Measurements from ENCODE around the gene LECT2.

LECT2 gene

GRCh38 chr5:135954899-135955298 is at the start of gene LECT2:
Gene LECT2, minus strand, starts transcription at chr5:135954983. Its CDS starts 150 bp downstream, at chr5:135954833.
- no peak for DNase-seq (ENCODE audit: low read depth in 2 of 2)

GRCh38 chr5:136004436-136004835 is 49.7 kb upstream of the LECT2 start:
- no peak for DNase-seq (ENCODE audit: low read depth in 2 of 2)

GRCh38 chr5:136001466-136001981 is 46.7 kb upstream of the LECT2 start:
- DNase-seq (ENCODE audit: low read depth in 2 of 2) = no peak

GRCh38 chr5:136000932-136001331 is 46.1 kb upstream of the LECT2 start:
- DNase-seq (ENCODE audit: low read depth in 2 of 2) = no peak

- no peak for DNase-seq (ENCODE audit: low read depth in 2 of 2)
These were observed 45.4 kb upstream of the LECT2 start for GRCh38 chr5:136000147-136000546.

- DNase-seq (ENCODE audit: low read depth in 2 of 2) = no peak
These were observed 44.8 kb upstream of the LECT2 start for GRCh38 chr5:135999406-136000139.

GRCh38 chr5:135998889-135999288 is 44.1 kb upstream of the LECT2 start:
- no peak for DNase-seq (ENCODE audit: low read depth in 2 of 2)

- DNase-seq (ENCODE audit: low read depth in 2 of 2) = no peak
These were observed 43.0 kb upstream of the LECT2 start for GRCh38 chr5:135997673-135998335.

GRCh38 chr5:135996611-135997010 is 41.8 kb upstream of the LECT2 start:
- DNase-seq (ENCODE audit: low read depth in 2 of 2) = no peak

GRCh38 chr5:135995976-135996375 is 41.2 kb upstream of the LECT2 start:
- no peak for DNase-seq (ENCODE audit: low read depth in 2 of 2)

GRCh38 chr5:135993880-135994636 is 39.3 kb upstream of the LECT2 start:
- no peak for DNase-seq (ENCODE audit: low read depth in 2 of 2)

GRCh38 chr5:135993335-135993879 is 38.6 kb upstream of the LECT2 start:
- no peak for DNase-seq (ENCODE audit: low read depth in 2 of 2)

GRCh38 chr5:135991429-135991828 is 36.6 kb upstream of the LECT2 start:
- DNase-seq (ENCODE audit: low read depth in 2 of 2) = no peak

- DNase-seq (ENCODE audit: low read depth in 2 of 2) = no peak
These were observed 35.9 kb upstream of the LECT2 start for GRCh38 chr5:135990528-135991255.

GRCh38 chr5:135989686-135990085 is 34.9 kb upstream of the LECT2 start:
- DNase-seq (ENCODE audit: low read depth in 2 of 2) = no peak

GRCh38 chr5:135988546-135988945 is 33.8 kb upstream of the LECT2 start:
- no peak for DNase-seq (ENCODE audit: low read depth in 2 of 2)

GRCh38 chr5:135986891-135987401 is 32.2 kb upstream of the LECT2 start:
- no peak for DNase-seq (ENCODE audit: low read depth in 2 of 2)

- DNase-seq (ENCODE audit: low read depth in 2 of 2) = no peak
These were observed 31.6 kb upstream of the LECT2 start for GRCh38 chr5:135986401-135986800.

GRCh38 chr5:135985951-135986350 is 31.2 kb upstream of the LECT2 start:
- no peak for DNase-seq (ENCODE audit: low read depth in 2 of 2)

- no peak for DNase-seq (ENCODE audit: low read depth in 2 of 2)
These were observed 25.8 kb upstream of the LECT2 start for GRCh38 chr5:135980620-135981019.

GRCh38 chr5:135979510-135979909 is 24.7 kb upstream of the LECT2 start:
- DNase-seq (ENCODE audit: low read depth in 2 of 2) = no peak
